ENCODE data around the gene ST6GALNAC2.

DNA sequence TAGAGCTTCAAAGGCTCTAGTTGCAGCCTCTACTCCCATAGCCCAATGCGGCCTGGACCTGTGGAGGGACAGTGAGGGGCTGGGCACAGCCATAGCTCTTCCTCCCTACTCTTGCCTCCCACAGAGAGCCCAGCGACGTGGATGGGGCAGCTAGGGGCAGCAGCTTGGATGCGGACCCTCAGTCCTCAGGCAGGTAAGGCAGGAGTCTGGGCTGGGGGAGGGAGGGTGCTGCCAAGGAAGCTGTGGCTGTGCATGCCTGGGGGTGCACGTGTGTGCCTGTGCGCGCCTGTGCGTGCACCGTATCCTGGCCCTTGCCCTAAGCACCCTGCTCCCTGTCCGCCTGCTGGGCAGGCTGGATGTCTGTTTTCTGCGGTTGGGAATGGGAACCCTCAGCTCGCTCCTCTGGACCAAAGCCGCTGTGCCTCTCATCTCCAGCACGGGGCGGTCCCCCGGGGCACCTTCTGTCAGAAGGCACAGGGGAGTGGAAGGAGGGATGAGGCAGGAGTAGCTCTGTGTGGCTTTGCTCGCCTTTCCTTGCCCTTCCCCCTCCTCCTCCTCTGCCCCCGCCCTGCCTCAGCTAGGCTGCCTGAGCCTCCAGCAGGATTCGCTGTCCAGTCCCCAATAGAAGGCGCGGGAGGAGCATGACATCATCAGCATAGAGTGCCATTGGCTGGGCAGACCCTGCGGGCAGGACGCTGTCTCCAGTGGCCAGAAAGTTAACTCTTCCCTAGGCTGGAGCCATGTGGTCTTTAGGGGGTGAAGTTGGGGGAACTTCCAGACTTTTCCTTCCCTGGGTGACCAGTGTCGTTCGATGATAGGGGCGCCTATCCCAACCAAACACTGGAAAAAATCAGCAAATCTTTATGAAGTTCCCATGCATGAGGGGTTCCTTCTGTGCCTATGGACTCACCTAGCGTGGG lies 45.0 kb downstream of the ST6GALNAC2 start:
- TF ChIP-seq EZH2 (IDR thresholded peaks at IDR 0.05; ENCODE audit: insufficient read depth, poor library complexity, severe bottlenecking) (no peak), EZH2phosphoT487 (IDR thresholded peaks at IDR 0.05; ENCODE audit: insufficient read depth, low read depth) (no peak)
